DND-41 (cell line): ENCODE measurements around the gene PLXNA4.

Experiments
- ATAC-seq: fragments of 200-7000 bp; cut with Tn5 transposase; 3 replicates; pipeline ENCODE4 v1.9.1; 2021; ENCODE audit warnings: low read depth; ENCODE audit not compliant: insufficient read depth
- DNase-seq: peaks from one replicate; pipeline ENCODE4 v3.0.0-alpha.2; 2020
- H2AFZ ChIP-seq: 2 replicates; pipeline ENCODE4 v1.6.0; 2012; ENCODE audit warnings: low read depth, low read length
- H3K27ac ChIP-seq: 2 replicates; pipeline ENCODE4 v1.5.1; 2012; ENCODE audit warnings: low read length, inconsistent platforms
- H3K27me3 ChIP-seq: fragments of 200-600 bp; sonication (generic); 2 replicates; pipeline ENCODE4 v1.6.0; 2012; ENCODE audit warnings: low read length, mild to moderate bottlenecking, inconsistent platforms; ENCODE audit not compliant: insufficient read depth, poor library complexity
- H3K36me3 ChIP-seq: 2 replicates; pipeline ENCODE4 v1.5.1; 2012; ENCODE audit warnings: low read length, inconsistent platforms; ENCODE audit not compliant: insufficient read depth
- H3K4me1 ChIP-seq: 2 replicates; pipeline ENCODE4 v1.5.1; 2012; ENCODE audit warnings: mild to moderate bottlenecking, low read length; ENCODE audit not compliant: insufficient read depth
- H3K4me2 ChIP-seq: 2 replicates; pipeline ENCODE4 v1.6.0; 2012; ENCODE audit warnings: mild to moderate bottlenecking, moderate library complexity, low read length, inconsistent platforms; ENCODE audit not compliant: insufficient read depth
- H3K4me3 ChIP-seq, 2 experiments: fragments of 200-600 bp in 1 of 2; shearing (Covaris generic) in 1 of 2; 2 replicates each; pipeline ENCODE4 v1.5.1; 2012 to 2016; ENCODE audit warnings: inconsistent platforms in 2 of 2, low read length in 2 of 2, mild to moderate bottlenecking in 2 of 2, low read depth in 1 of 2, moderate library complexity in 1 of 2
- H3K79me2 ChIP-seq: 2 replicates; pipeline ENCODE4 v1.6.0; 2012; ENCODE audit warnings: low read length, inconsistent platforms; ENCODE audit not compliant: insufficient read depth
- H3K9ac ChIP-seq: 2 replicates; pipeline ENCODE4 v1.6.0; 2012; ENCODE audit warnings: low read depth, mild to moderate bottlenecking, inconsistent platforms, low read length, moderate library complexity
- H3K9me3 ChIP-seq: 2 replicates; pipeline ENCODE4 v1.5.1; 2012; ENCODE audit warnings: low read length, moderate library complexity, mild to moderate bottlenecking, inconsistent platforms; ENCODE audit not compliant: insufficient read depth, severe bottlenecking
- H4K20me1 ChIP-seq: 2 replicates; pipeline ENCODE4 v1.6.0; 2012; ENCODE audit warnings: low read length; ENCODE audit not compliant: insufficient read depth
- CTCF ChIP-seq: IDR thresholded peaks from 2 replicates; pipeline ENCODE4 v1.5.1; 2012; ENCODE audit warnings: borderline replicate concordance, low read length, moderate library complexity, mild to moderate bottlenecking; ENCODE audit not compliant: poor library complexity, severe bottlenecking; ENCODE audit errors: extremely low read depth
- EZH2 ChIP-seq: IDR thresholded peaks from 3 replicates; pipeline ENCODE4 v1.6.1; 2012; ENCODE audit warnings: borderline replicate concordance, low read depth, mild to moderate bottlenecking, moderate library complexity, low read length, inconsistent platforms; ENCODE audit not compliant: severe bottlenecking

PLXNA4 gene

DNA sequence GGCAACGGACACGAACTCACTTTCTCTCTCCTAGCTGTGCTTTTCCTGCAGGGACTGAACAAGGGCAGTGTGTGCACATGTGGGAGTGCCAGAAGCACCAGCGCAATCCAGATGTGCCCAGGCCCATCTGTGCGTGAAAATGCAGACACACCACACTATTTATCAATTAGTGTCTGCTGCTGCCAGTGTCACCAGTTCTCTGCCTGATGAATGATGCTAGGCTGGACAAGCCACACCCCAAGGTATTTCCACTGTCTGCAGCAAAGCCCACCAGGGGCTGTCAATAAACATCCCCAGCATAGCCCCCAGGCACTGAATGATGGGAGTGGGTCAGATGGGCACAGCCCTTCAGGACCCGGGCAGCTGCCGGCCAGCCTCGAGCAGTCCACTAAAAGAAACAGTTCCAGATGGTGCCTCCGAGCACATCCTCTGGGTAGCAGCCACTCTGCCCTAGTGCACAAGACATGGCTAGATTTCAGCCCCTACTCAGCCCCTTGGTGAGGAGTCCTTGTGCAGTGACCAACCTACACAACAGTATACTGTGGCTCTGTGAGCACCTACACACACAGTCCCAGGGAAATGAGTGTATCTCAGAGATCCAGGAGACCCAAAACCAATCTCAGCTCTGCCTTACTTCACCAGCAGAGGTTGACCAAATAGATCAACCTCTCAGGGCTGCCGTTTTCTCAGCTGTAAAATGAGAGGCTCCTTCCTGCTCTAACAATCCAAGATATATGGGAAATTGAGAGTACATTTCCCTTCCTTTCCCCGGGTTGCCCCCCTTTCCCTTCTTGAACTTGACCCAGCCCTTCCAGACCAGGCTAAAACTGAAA lies 314.7 kb downstream of the PLXNA4 start:
- no peak overlapping the region for H3K4me3 ChIP-seq
- ATAC-seq (no peak), DNase-seq (no peak)
- H2AFZ ChIP-seq: no peak overlapping the region
- no peaks in the 10 kb centered on the region for H3K27me3 ChIP-seq
- H3K27ac ChIP-seq: no peak overlapping the region
- no peaks in the 10 kb centered on the region for H3K9me3 ChIP-seq
- H3K4me2 ChIP-seq: no peak overlapping the region
- H3K36me3 ChIP-seq: no peaks in the 10 kb centered on the region
- no peak for TF ChIP-seq CTCF
- TF ChIP-seq EZH2: no peak
- H3K79me2 ChIP-seq: no peaks in the 10 kb centered on the region
- H3K4me1 ChIP-seq: no peaks in the 10 kb centered on the region
- H4K20me1 ChIP-seq: no peaks in the 10 kb centered on the region; the same call in 1 of the 2 replicates
- H3K9ac ChIP-seq: no peak overlapping the region

GRCh38 chr7:132258231-132258630 lies 318.0 kb downstream of the PLXNA4 start:
- no peaks in the 10 kb centered on the region for H3K9me3 ChIP-seq
- TF ChIP-seq CTCF: no peak
- TF ChIP-seq EZH2: no peak
- no peaks in the 10 kb centered on the region for H3K79me2 ChIP-seq
- H3K4me3 ChIP-seq: no peak overlapping the region
- DNase-seq (no peak), ATAC-seq (no peak)
- H3K4me2 ChIP-seq: no peak overlapping the region
- no peak overlapping the region for H3K9ac ChIP-seq
- H4K20me1 ChIP-seq: no peaks in the 10 kb centered on the region; the same call in 1 of the 2 replicates
- no peak overlapping the region for H3K27ac ChIP-seq
- no peaks in the 10 kb centered on the region for H3K4me1 ChIP-seq
- H2AFZ ChIP-seq: no peak overlapping the region
- H3K36me3 ChIP-seq: no peaks in the 10 kb centered on the region
- peaks cover 4% of the 10 kb centered on the region for H3K27me3 ChIP-seq

- Histone ChIP-seq H3K9me3 (no peaks in the 10 kb centered on the region), H2AFZ (no peak overlapping the region), H3K4me1 (no peaks in the 10 kb centered on the region), H3K4me2 (no peak overlapping the region), H4K20me1 (no peaks in the 10 kb centered on the region), H3K27ac (no peak overlapping the region), H3K27me3 (peaks cover 4% of the 10 kb centered on the region), H3K4me3 (no peak overlapping the region), H3K36me3 (no peaks in the 10 kb centered on the region), H3K79me2 (no peaks in the 10 kb centered on the region), H3K9ac (no peak overlapping the region)
- ATAC-seq: no peak
- TF ChIP-seq CTCF (no peak), EZH2 (no peak)
- DNase-seq: no peak
Measured at GRCh38 chr7:132257253-132257652, 319.0 kb downstream of the PLXNA4 start.
